Measurements from ENCODE around the gene KLHL22.
A peak's percentile ranks its signal among the peaks of the same experiment; 100 is the strongest.
"Not testable (repeated sequence)": the region's sequence is repeated elsewhere in the genome, so short reads cannot be mapped to it uniquely, and the experiment has no call there.

The KLHL22 gene

GRCh38 chr22:20499769-20500168 is 4.2 kb upstream of the KLHL22 start:
- no peak for DNase-seq

GRCh38 chr22:20498913-20499312 is 3.3 kb upstream of the KLHL22 start:
- no peak for DNase-seq

- DNase-seq: no peak
Measured at GRCh38 chr22:20497426-20497825, 1.8 kb upstream of the KLHL22 start.

- peak; percentile 75 for DNase-seq
Measured at GRCh38 chr22:20495861-20496681, 476 bp upstream of the KLHL22 start.

DNA sequence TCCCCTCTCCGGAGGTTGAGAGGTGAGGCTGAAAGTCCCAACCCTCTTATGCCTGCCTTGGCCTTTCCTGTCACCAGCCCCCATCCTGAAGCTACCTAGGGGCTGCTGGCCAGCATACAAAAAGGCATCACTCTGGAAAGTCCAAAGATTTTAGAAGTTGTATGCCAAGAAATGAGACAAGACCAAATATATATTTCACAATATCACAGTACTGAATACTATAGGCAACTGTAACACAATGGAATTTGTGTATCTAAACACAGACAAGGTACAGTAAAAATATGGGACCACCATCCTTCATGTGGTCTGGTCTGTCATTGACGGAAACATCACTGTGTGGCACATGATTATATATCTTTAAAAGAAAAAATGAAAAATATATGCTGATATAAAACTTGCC is 4.2 kb downstream of the KLHL22 start:
- no peak for DNase-seq

DNA sequence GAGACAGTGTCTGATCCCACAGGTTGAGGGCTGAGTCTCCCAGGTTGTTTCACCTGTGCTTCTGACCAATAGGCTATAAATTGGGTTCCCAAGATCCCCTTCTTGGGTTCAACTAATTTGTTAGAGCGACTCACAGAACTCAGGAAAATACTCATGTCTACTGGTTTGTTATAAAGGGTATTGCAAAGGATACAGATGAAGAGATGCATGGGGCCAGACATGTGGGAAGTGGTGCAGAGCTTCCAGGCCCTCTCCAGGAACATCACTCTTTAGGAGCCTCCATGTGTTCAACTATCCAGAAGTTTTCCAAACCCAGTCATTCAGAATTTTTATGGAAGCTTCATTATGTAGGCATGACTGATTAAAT is 4.7 kb downstream of the KLHL22 start:
- DNase-seq: no peak

GRCh38 chr22:20490183-20490940 is 5.2 kb downstream of the KLHL22 start:
- no peak for DNase-seq

- no peak for DNase-seq
Measured at GRCh38 chr22:20488946-20489345, 6.6 kb downstream of the KLHL22 start.

- DNase-seq: no peak
Measured at GRCh38 chr22:20487715-20488114, 7.9 kb downstream of the KLHL22 start.

- no peak for DNase-seq
Measured at GRCh38 chr22:20486229-20486628, 9.4 kb downstream of the KLHL22 start.

DNA sequence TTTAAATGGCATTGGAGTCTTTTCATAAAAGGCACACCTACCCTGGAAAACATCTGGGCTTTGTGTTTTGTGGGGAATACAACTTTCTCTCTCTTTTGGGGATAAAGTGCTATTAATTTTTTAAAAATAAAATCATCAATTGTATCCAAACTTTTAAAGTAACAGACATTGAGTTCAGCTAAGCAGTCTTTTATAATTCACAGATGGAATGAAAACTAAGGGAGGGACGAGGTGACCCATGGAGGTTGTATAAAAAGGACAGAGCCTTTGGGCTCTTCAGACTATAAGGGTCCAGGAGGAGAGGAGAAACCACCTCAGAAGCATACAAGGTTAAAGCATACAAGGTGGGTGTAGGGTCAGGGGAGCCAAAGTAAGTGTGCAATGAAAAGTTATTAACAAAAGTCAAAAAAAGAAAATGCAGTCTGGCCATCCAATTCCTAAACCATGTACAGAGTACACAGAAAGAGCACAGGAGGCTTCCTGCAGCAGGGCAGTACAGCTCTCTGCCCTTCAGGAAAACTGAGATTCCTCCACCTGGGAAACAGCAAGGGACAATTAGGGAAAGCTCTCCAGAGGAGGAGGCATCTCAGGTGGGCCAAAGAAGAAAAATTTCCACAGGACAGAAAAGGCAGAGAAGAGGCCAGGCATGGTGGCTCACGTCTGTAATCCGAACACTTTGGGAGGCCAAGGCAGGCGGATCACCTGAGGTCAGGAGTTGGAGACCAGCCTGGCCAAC is 10.5 kb downstream of the KLHL22 start:
- no peak for DNase-seq

- no peak for DNase-seq
Measured at GRCh38 chr22:20483771-20484170, 11.8 kb downstream of the KLHL22 start.

GRCh38 chr22:20483143-20483506 is 12.5 kb downstream of the KLHL22 start:
- not testable (repeated sequence) for DNase-seq

GRCh38 chr22:20479612-20480196 is 15.9 kb downstream of the KLHL22 start:
- DNase-seq: no peak

DNA sequence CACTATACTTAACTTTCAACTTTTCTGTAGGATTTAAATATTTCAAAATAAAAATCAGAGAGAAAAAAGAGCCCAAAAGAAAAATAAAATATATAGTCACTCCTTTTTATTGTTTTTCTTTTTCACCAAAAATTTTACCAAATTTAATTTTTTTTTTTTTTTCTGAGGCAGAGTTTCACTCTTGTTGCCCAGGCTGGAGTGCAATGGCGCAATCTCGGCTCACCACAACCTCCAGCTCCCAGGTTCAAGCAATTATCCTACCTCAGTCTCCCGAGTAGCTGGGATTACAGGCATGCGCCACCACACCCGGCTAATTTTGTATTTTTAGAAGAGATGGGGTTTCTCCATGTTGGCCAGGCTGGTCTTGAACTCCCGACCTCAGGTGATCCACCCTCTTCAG is 17.5 kb downstream of the KLHL22 start:
- not testable (repeated sequence) for DNase-seq

- DNase-seq: not testable (repeated sequence)
Measured at GRCh38 chr22:20475569-20475968, 20.0 kb downstream of the KLHL22 start.

DNA sequence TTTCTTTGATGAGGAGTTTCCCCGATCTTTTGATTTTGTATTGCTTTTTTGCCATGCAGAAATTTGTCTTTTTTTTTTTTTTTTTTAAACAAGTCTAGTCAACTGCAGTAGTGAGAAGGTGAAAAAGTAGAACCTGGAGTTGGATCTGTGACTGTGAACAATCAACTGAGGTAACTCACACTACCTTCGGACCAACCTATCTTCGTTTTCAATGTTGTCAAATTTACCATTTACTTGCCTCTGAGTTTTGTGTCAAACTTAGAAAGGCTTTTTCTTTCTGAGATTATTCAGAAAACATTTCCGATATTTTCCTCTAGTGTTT is 20.5 kb downstream of the KLHL22 start:
- no peak for DNase-seq

GRCh38 chr22:20472629-20473442 is 22.8 kb downstream of the KLHL22 start:
- DNase-seq: no peak

- DNase-seq: no peak
Measured at GRCh38 chr22:20471126-20471833, 24.3 kb downstream of the KLHL22 start.

GRCh38 chr22:20470525-20470924 is 25.1 kb downstream of the KLHL22 start:
- not testable (repeated sequence) for DNase-seq

GRCh38 chr22:20469110-20469868 is 26.3 kb downstream of the KLHL22 start:
- no peak for DNase-seq
